Measurements from ENCODE around the gene EML1.

The EML1 gene

DNA sequence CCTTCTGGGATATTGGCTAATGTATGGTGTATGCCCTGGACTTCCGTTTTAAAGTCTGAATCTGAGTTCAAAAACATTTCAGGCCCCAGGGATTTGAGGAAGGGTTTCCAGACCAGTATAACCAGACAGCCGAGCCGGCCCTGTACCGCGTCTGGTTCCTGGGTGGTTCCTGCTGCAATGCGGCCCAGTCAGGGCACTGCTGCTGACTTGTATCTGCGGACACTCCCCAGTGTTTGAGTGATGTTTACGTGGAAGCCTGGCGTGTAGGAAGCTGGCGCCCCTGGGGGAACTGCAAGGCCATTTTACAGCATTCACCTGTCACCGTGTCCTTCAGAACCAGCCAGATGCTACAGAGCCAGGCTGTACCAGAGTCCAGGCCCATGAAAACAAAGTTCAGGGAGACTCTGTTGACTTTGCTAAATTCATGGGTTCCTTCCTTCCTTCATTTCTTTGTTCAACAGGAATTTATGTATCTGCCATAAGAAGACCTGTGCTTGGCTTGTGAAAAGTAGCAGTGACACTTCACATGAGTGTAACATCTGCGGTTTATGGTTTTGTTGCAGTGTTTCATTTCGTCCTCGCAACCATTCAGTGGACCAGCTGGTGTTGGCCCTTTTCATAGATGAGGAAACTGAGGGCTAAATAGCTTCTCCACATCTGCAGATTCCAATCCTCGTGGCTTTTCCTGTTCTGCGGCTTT, 16.8 kb downstream of the EML1 start:
- no peaks in the 10 kb centered on the region for H3K27me3 ChIP-seq (ENCODE audit: low read depth, low read length)
- no peaks in the 10 kb centered on the region for H3K9me3 ChIP-seq (ENCODE audit: control insufficient read depth in 1 of 2, low read length in 2 of 2)
- peak overlapping the region; percentile 67 for H3K27ac ChIP-seq (ENCODE audit: low read length)
- peaks cover 0 to 39% of the 10 kb centered on the region in 2 donors for H3K4me1 ChIP-seq (ENCODE audit: control insufficient read depth in 1 of 2, insufficient read depth in 2 of 2, low read length in 2 of 2)
- no peaks in the 10 kb centered on the region for H3K36me3 ChIP-seq (ENCODE audit: control insufficient read depth in 1 of 2, insufficient read depth in 2 of 2, low read length in 2 of 2)
- H3K4me3 ChIP-seq (ENCODE audit: low read depth in 1 of 2, low read length in 2 of 2): no peak overlapping the region

GRCh38 chr14:99810559-99810874, 17.3 kb downstream of the EML1 start:
- Histone ChIP-seq H3K27ac (ENCODE audit: low read length) (peak overlapping the region; percentile 67), H3K4me1 (ENCODE audit: control insufficient read depth in 1 of 2, insufficient read depth in 2 of 2, low read length in 2 of 2) (peaks cover 0 to 42% of the 10 kb centered on the region in 2 donors)

DNA sequence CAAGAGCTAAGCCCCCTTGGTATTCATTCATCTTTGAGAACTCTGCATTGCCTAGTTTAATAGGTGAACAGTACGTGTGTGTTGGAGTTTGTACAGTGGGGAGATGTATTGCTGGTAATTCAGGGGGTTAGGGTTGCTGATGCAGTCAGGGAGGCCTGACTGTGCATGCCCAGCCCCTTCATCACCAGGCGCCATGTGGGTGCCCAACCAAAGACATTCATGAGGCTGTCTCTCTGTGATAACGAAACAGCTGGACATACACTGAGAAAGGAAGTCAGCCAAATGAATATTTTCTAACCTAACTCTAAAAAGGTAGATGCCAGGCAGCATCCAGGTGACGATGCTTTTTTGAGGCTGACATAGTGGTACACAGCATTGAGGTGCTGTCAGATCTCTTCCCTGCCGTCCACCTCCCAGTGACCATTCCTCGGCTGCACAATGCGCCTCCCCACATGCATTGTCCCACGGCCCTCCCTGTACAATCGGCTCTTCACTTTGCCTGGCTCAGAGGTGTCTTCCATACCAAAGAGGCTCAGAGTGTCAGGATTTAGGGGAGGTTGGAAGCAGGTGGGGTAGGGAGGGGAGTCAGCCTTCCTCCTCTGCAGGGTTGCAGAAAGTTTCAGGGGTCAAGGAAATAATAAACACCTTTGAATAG, 19.0 kb downstream of the EML1 start:
- no peaks in the 10 kb centered on the region for H3K9me3 ChIP-seq (ENCODE audit: control insufficient read depth in 1 of 2, low read length in 2 of 2)
- H3K4me1 ChIP-seq (ENCODE audit: control insufficient read depth in 1 of 2, insufficient read depth in 2 of 2, low read length in 2 of 2): peaks cover 0 to 36% of the 10 kb centered on the region in 2 donors

More at GRCh38 chr14:99810559-99810874, 17.3 kb downstream of the EML1 start:
- H3K4me3 ChIP-seq (ENCODE audit: low read depth in 1 of 2, low read length in 2 of 2): no peak overlapping the region
- no peaks in the 10 kb centered on the region for H3K27me3 ChIP-seq (ENCODE audit: low read depth, low read length)
- no peaks in the 10 kb centered on the region for H3K9me3 ChIP-seq (ENCODE audit: control insufficient read depth in 1 of 2, low read length in 2 of 2)
- H3K36me3 ChIP-seq (ENCODE audit: control insufficient read depth in 1 of 2, insufficient read depth in 2 of 2, low read length in 2 of 2): no peaks in the 10 kb centered on the region

DNA sequence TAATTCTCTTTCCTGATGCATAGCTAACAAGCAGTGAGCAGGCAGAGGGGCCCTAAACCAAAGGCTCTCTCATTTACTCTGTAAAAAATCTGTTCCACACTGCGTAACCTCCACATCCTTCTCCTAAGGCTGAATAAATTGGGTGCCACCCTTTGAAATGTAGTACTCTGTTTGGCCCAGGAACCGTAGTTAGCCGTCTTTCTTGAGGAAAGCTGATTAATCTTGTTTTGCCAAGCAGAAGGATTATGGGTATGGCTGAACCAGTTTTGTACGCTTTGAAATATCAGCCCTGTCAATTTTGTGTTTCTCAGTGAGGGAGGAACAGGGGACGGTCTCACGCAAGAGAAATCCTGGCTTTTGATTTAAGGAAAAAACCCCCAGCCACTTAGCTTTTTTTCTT, 19.7 kb downstream of the EML1 start:
- Histone ChIP-seq H3K27me3 (ENCODE audit: low read depth, low read length) (no peaks in the 10 kb centered on the region), H3K9me3 (ENCODE audit: control insufficient read depth in 1 of 2, low read length in 2 of 2) (no peaks in the 10 kb centered on the region), H3K4me3 (ENCODE audit: low read depth in 1 of 2, low read length in 2 of 2) (no peak overlapping the region), H3K4me1 (ENCODE audit: control insufficient read depth in 1 of 2, insufficient read depth in 2 of 2, low read length in 2 of 2) (peaks cover 0 to 30% of the 10 kb centered on the region in 2 donors), H3K36me3 (ENCODE audit: control insufficient read depth in 1 of 2, insufficient read depth in 2 of 2, low read length in 2 of 2) (no peaks in the 10 kb centered on the region), H3K27ac (ENCODE audit: low read length) (no peak overlapping the region)

More for the DNA sequence above, 19.0 kb downstream of the EML1 start:
- Histone ChIP-seq H3K4me3 (ENCODE audit: low read depth in 1 of 2, low read length in 2 of 2) (no peak overlapping the region), H3K36me3 (ENCODE audit: control insufficient read depth in 1 of 2, insufficient read depth in 2 of 2, low read length in 2 of 2) (no peaks in the 10 kb centered on the region), H3K27me3 (ENCODE audit: low read depth, low read length) (no peaks in the 10 kb centered on the region), H3K27ac (ENCODE audit: low read length) (no peak overlapping the region)

DNA sequence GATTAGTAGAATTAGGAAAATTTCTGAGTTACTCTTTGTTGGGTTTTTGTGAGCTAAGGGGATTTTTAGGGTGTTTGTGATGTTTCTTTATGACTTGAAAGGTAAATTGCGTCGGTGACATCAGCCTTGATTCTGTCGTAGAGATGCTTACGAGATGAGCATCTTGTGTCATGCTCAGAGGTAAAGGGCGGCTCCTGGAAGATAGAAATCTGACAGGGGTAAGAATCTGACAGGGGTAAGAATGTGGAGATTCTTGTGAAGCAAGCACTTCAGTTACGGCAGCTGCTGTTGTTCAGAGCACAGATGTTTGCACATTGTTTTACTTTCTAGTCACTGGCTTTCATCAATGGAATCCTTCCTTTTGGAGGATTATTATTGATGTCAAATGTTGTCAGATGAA, 22.5 kb downstream of the EML1 start:
- Histone ChIP-seq H3K27me3 (ENCODE audit: low read depth, low read length) (no peaks in the 10 kb centered on the region), H3K27ac (ENCODE audit: low read length) (no peak overlapping the region), H3K4me1 (ENCODE audit: control insufficient read depth in 1 of 2, insufficient read depth in 2 of 2, low read length in 2 of 2) (peaks cover 0 to 12% of the 10 kb centered on the region in 2 donors), H3K4me3 (ENCODE audit: low read depth in 1 of 2, low read length in 2 of 2) (no peak overlapping the region), H3K9me3 (ENCODE audit: control insufficient read depth in 1 of 2, low read length in 2 of 2) (no peaks in the 10 kb centered on the region), H3K36me3 (ENCODE audit: control insufficient read depth in 1 of 2, insufficient read depth in 2 of 2, low read length in 2 of 2) (no peaks in the 10 kb centered on the region)

DNA sequence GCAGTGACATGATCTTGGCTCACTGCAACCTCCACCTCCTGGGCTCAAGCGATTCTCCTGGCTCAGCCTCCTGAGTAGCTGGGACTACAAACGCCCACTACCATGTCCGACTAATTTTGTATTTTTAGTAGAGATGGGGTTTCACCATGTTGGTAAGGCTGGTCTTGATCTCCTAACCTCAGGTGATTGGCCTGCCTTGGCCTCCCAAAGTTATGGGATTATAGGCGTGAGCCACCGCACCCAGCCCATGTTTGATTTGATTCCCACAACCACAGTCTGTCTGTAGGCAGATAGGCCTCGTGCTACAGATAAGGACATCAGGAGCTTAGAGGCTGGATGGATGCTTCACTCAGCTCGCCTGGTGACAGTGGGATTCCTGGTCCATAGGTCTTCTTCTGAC, 23.0 kb downstream of the EML1 start:
- peaks cover 0 to 12% of the 10 kb centered on the region in 2 donors for H3K4me1 ChIP-seq (ENCODE audit: control insufficient read depth in 1 of 2, insufficient read depth in 2 of 2, low read length in 2 of 2)
- H3K4me3 ChIP-seq (ENCODE audit: low read depth in 1 of 2, low read length in 2 of 2): no peak overlapping the region
- no peaks in the 10 kb centered on the region for H3K27me3 ChIP-seq (ENCODE audit: low read depth, low read length)
- no peaks in the 10 kb centered on the region for H3K9me3 ChIP-seq (ENCODE audit: control insufficient read depth in 1 of 2, low read length in 2 of 2)
- peak overlapping the region; percentile 8 for H3K27ac ChIP-seq (ENCODE audit: low read length)
- H3K36me3 ChIP-seq (ENCODE audit: control insufficient read depth in 1 of 2, insufficient read depth in 2 of 2, low read length in 2 of 2): no peaks in the 10 kb centered on the region

DNA sequence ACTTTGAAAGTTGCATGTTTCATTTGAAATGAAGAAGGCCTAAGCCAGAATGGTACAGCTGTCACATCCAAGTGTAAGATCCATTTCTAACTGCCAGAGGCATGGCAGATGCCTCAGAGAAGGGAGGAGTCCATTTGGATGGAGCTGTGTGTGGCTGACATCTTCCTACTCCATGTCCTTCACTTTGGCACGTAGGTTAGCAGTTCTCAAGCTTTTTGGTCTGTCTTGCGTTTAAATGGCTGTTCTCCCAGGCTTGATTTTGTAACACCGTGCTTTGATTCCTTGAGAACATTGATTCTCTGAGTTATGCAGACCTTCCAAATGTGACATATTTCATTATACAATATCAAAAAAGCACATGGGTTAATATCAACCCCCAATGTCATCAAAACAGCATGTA, 23.4 kb downstream of the EML1 start:
- Histone ChIP-seq H3K36me3 (ENCODE audit: control insufficient read depth in 1 of 2, insufficient read depth in 2 of 2, low read length in 2 of 2) (no peaks in the 10 kb centered on the region), H3K4me3 (ENCODE audit: low read depth in 1 of 2, low read length in 2 of 2) (no peak overlapping the region), H3K27ac (ENCODE audit: low read length) (peak overlapping the region; percentile 8), H3K27me3 (ENCODE audit: low read depth, low read length) (no peaks in the 10 kb centered on the region), H3K9me3 (ENCODE audit: control insufficient read depth in 1 of 2, low read length in 2 of 2) (no peaks in the 10 kb centered on the region), H3K4me1 (ENCODE audit: control insufficient read depth in 1 of 2, insufficient read depth in 2 of 2, low read length in 2 of 2) (peaks cover 0 to 12% of the 10 kb centered on the region in 2 donors)

- Histone ChIP-seq H3K9me3 (ENCODE audit: control insufficient read depth in 1 of 2, low read length in 2 of 2) (no peaks in the 10 kb centered on the region), H3K36me3 (ENCODE audit: control insufficient read depth in 1 of 2, insufficient read depth in 2 of 2, low read length in 2 of 2) (no peaks in the 10 kb centered on the region), H3K4me3 (ENCODE audit: low read depth in 1 of 2, low read length in 2 of 2) (no peak overlapping the region), H3K4me1 (ENCODE audit: control insufficient read depth in 1 of 2, insufficient read depth in 2 of 2, low read length in 2 of 2) (peaks cover 0 to 12% of the 10 kb centered on the region in 2 donors), H3K27me3 (ENCODE audit: low read depth, low read length) (no peaks in the 10 kb centered on the region), H3K27ac (ENCODE audit: low read length) (no peak overlapping the region)
Measured at GRCh38 chr14:99817331-99817730, 24.1 kb downstream of the EML1 start.

DNA sequence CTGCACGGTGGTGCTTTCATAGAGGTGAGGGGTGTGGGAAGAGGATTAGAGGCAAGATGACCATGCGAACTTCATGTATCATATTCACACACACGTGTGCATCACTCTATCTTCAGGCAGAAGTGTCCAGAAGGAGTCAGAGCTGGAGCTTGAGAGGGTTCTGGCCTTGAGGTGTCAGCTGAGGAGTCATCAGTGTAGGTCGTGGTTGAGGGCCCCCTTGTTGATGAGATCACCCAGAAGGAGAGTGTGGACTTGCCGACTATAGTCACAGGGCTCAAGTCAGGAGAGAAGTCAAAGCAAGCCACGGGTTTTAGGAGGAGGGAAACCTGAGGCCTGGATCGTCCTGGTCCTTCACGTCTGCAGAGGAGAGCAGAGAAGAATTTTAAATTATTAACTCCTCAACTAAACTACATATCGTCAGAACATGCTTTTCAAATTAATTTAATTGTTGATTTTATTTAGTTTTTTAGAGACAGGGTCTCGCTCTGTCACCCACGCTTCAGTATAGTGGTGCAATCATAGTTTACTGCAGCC, 25.4 kb downstream of the EML1 start:
- no peak overlapping the region for H3K27ac ChIP-seq (ENCODE audit: low read length)
- no peak overlapping the region for H3K4me3 ChIP-seq (ENCODE audit: low read depth in 1 of 2, low read length in 2 of 2)
- no peaks in the 10 kb centered on the region for H3K27me3 ChIP-seq (ENCODE audit: low read depth, low read length)
- no peaks in the 10 kb centered on the region for H3K36me3 ChIP-seq (ENCODE audit: control insufficient read depth in 1 of 2, insufficient read depth in 2 of 2, low read length in 2 of 2)
- H3K9me3 ChIP-seq (ENCODE audit: control insufficient read depth in 1 of 2, low read length in 2 of 2): no peaks in the 10 kb centered on the region
- peaks cover 0 to 15% of the 10 kb centered on the region in 2 donors for H3K4me1 ChIP-seq (ENCODE audit: control insufficient read depth in 1 of 2, insufficient read depth in 2 of 2, low read length in 2 of 2)

DNA sequence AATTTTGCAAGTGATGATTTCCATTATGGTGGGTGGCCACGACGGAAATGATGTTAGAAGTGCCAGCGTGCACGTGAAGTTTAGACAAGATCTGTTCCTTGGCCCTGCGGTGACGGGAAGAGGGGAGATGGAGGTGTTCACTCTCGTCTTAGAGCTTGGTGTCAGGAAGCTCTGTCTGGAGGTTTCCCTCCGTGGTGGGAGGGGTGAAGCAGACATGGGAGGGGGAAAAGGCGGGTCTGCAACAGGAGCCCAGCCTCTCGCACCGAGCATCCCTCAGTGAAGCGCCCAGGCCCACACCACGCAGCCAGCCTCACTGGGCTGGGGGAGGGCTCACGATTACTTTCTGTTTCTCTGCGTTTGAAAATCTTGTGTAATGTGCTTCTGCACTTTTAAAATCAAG, 26.3 kb downstream of the EML1 start:
- Histone ChIP-seq H3K27me3 (ENCODE audit: low read depth, low read length) (no peaks in the 10 kb centered on the region), H3K9me3 (ENCODE audit: control insufficient read depth in 1 of 2, low read length in 2 of 2) (no peaks in the 10 kb centered on the region), H3K4me1 (ENCODE audit: control insufficient read depth in 1 of 2, insufficient read depth in 2 of 2, low read length in 2 of 2) (peaks cover 0 to 14% of the 10 kb centered on the region in 2 donors), H3K27ac (ENCODE audit: low read length) (peak overlapping the region; percentile 16), H3K36me3 (ENCODE audit: control insufficient read depth in 1 of 2, insufficient read depth in 2 of 2, low read length in 2 of 2) (no peaks in the 10 kb centered on the region), H3K4me3 (ENCODE audit: low read depth in 1 of 2, low read length in 2 of 2) (peak overlapping the region; percentile 3 to 26)

DNA sequence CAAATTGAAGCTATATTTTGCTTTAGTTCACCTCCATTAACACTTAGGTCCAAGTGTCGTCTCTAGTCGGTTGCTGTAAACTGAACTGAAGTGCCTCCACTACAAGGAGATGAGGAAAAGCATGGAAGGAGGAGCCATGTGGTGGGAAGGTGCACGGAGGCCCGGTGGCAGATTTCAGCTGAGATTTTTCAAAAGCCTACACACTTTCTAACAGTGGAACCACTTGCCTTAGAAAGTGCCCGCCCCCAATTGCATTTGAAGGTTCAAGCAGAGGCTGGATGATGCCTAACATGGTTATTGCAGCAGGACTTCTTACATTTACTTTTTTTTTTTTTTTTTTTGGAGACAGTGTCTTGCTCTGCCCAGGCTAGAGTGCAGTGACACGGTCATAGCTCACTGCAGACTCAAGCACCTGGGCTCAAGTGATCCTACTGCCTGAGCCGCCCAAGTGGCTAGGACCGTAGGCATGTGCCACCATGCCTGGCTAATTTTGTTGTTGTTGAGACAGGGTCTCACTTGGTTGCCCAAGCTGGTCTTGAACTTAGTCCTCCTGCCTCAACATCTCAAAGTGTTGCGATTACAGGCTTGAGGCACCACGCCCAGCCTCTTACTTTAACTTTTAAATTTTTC, 27.6 kb downstream of the EML1 start:
- H3K27ac ChIP-seq (ENCODE audit: low read length): no peak overlapping the region
- H3K4me1 ChIP-seq (ENCODE audit: control insufficient read depth in 1 of 2, insufficient read depth in 2 of 2, low read length in 2 of 2): peaks cover 0 to 7% of the 10 kb centered on the region in 2 donors
- H3K36me3 ChIP-seq (ENCODE audit: control insufficient read depth in 1 of 2, insufficient read depth in 2 of 2, low read length in 2 of 2): no peaks in the 10 kb centered on the region
- H3K4me3 ChIP-seq (ENCODE audit: low read depth in 1 of 2, low read length in 2 of 2): no peak overlapping the region
- H3K27me3 ChIP-seq (ENCODE audit: low read depth, low read length): no peaks in the 10 kb centered on the region
- H3K9me3 ChIP-seq (ENCODE audit: control insufficient read depth in 1 of 2, low read length in 2 of 2): no peaks in the 10 kb centered on the region
